ENCODE data around the gene DLG1. TPM values are rescaled to one million over a fixed set of nuclear protein-coding genes. Genes with fewer than 3 reads are reported as not detected.

Gene DLG1
- total and polyA plus RNA-seq, 9 of the 15 experiments (the other 6 are each of a cell fraction or from before 2014, with no cell fraction given): 9.4 to 63.5 (median 43.6) TPM

DNA sequence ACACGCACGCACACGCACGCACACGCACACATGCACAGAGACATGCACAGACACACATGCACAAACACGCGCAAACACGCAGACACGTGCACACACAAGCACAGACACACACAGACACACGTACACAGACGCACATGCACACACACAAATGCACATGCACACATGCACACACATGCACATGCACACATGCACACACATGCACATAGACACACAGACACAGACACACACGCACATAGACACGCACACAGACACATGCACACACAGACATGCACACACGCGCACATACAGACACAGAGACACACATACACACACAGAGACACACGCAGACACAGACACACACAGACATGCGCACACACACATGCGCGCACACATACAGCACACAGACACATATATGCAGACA lies 303.4 kb downstream of the DLG1 start:
- H3K27ac ChIP-seq (ENCODE audit: extremely low read depth, low read depth, low read length): no peak overlapping the region
- WGBS (ENCODE audit: insufficient coverage, low coverage, missing lambda C conversion rate): 92% methylated on average over 19 of the region's 19 CpGs
- no peaks in the 10 kb centered on the region for H3K36me3 ChIP-seq (ENCODE audit: control insufficient read depth, insufficient read depth, low read length)
- ChIA-PET POLR2A (no interaction called here), CTCF (ENCODE audit: low intra/inter-chr PET ratio) (no interaction called here)
- H3K4me2 ChIP-seq (ENCODE audit: insufficient read depth, low read length): no peak overlapping the region
- intact Hi-C loops (cut with micrococcal nuclease): no loop called here
- H3K9me1 ChIP-seq (ENCODE audit: control insufficient read depth, insufficient read depth, low read length): no peaks in the 10 kb centered on the region
- H3K4me3 ChIP-seq: no peak overlapping the region
- H3K79me2 ChIP-seq (ENCODE audit: control insufficient read depth, insufficient read depth, low read length): no peaks in the 10 kb centered on the region
- ATAC-seq (no peak), DNase-seq (ENCODE audit: extremely low read depth in 1 of 4, low spot score in 3 of 4) (no peak), FAIRE-seq (peak; percentile 57)
- H3K9me3 ChIP-seq (replicated peaks; ENCODE audit: control insufficient read depth, insufficient read depth, low read depth, low read length): no peaks in the 10 kb centered on the region
- H2AFZ ChIP-seq (ENCODE audit: low read depth, low read length): no peak overlapping the region
- no peak for TF ChIP-seq NONO (IDR thresholded peaks at IDR 0.05; ENCODE audit: low read depth in 2 of 2, low read length in 1 of 2)
- TF ChIP-seq KDM1A (IDR thresholded peaks at IDR 0.05): peak in 1 of 2 experiments; percentile 74; a peak in 1 of 4 replicates
- TF ChIP-seq, protein P1, sequence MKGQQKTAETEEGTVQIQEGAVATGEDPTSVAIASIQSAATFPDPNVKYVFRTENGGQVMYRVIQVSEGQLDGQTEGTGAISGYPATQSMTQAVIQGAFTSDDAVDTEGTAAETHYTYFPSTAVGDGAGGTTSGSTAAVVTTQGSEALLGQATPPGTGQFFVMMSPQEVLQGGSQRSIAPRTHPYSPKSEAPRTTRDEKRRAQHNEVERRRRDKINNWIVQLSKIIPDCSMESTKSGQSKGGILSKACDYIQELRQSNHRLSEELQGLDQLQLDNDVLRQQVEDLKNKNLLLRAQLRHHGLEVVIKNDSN (CRISPR knock-in tag; IDR thresholded peaks at IDR 0.05): 0 out of 2 replicates have a peak, but pooled peaks have one; percentile 14
- TF ChIP-seq, protein P2, sequence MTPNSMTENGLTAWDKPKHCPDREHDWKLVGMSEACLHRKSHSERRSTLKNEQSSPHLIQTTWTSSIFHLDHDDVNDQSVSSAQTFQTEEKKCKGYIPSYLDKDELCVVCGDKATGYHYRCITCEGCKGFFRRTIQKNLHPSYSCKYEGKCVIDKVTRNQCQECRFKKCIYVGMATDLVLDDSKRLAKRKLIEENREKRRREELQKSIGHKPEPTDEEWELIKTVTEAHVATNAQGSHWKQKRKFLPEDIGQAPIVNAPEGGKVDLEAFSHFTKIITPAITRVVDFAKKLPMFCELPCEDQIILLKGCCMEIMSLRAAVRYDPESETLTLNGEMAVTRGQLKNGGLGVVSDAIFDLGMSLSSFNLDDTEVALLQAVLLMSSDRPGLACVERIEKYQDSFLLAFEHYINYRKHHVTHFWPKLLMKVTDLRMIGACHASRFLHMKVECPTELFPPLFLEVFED (CRISPR knock-in tag; conservative IDR thresholded peaks at IDR 0.05): 0 out of 2 replicates have a peak, but pooled peaks have one; percentile 5
- TF ChIP-seq BRF2 (IDR thresholded peaks at IDR 0.05; ENCODE audit: borderline replicate concordance, insufficient read depth, insufficient read length): no peak
- TF ChIP-seq PHF20 (IDR thresholded peaks at IDR 0.05; ENCODE audit: partially characterized antibody): peak; percentile 70
- 0 out of 2 replicates have a peak, but pooled peaks have one; percentile 39 for TF ChIP-seq E2F4 (CRISPR knock-in tag; IDR thresholded peaks at IDR 0.05; ENCODE audit: low read depth)
- peak; percentile 51; the same call in 1 of the 2 replicates for TF ChIP-seq NFRKB (IDR thresholded peaks at IDR 0.05; ENCODE audit: low read depth)
- TF ChIP-seq ZNF347 (CRISPR knock-in tag; IDR thresholded peaks at IDR 0.05; ENCODE audit: low read depth): no peak
- H4K20me1 ChIP-seq (replicated peaks; ENCODE audit: control insufficient read depth, insufficient read depth, low read length): no peaks in the 10 kb centered on the region
- no peak overlapping the region for H3K9ac ChIP-seq (ENCODE audit: insufficient read depth in 1 of 2, low read depth in 2 of 2, low read length in 2 of 2)
- H3K4me1 ChIP-seq (replicated peaks in 1 of 2; ENCODE audit: control insufficient read depth in 2 of 2, insufficient read depth in 2 of 2, low read length in 2 of 2): peaks cover 0 to 28% of the 10 kb centered on the region in 2 experiments; a peak in 2 of 5 replicates
- in situ Hi-C loops (cut with MboI): loop anchor here (25.0 kb wide), 1 partner anchor 517 kb away; no protein-coding TSS in a partner anchor
- no TSS peak for BruUV-seq (replicated peaks)
- H3K27me3 ChIP-seq (ENCODE audit: control insufficient read depth in 2 of 2, insufficient read depth in 2 of 2, low read length in 2 of 2): no peaks in the 10 kb centered on the region
